WI38 (cell line): ENCODE data around the gene AGBL5.

Source experiments
- H3K4me3 ChIP-seq: 2 replicates; pipeline ENCODE4 v1.5.1; 2011; ENCODE audit warnings: low read depth, mild to moderate bottlenecking, control low read depth, low read length
- TF ChIP-seq, protein P1 (sequence below): IDR thresholded peaks from 2 replicates; pipeline ENCODE4 v1.5.1; 2012; ENCODE audit warnings: low read depth, mild to moderate bottlenecking, control low read depth, low read length

AGBL5 gene

GRCh38 chr2:27069436-27069835, 18.0 kb downstream of the AGBL5 start:
- H3K4me3 ChIP-seq, result peak overlapping the region; percentile 100
- TF ChIP-seq, protein P1, sequence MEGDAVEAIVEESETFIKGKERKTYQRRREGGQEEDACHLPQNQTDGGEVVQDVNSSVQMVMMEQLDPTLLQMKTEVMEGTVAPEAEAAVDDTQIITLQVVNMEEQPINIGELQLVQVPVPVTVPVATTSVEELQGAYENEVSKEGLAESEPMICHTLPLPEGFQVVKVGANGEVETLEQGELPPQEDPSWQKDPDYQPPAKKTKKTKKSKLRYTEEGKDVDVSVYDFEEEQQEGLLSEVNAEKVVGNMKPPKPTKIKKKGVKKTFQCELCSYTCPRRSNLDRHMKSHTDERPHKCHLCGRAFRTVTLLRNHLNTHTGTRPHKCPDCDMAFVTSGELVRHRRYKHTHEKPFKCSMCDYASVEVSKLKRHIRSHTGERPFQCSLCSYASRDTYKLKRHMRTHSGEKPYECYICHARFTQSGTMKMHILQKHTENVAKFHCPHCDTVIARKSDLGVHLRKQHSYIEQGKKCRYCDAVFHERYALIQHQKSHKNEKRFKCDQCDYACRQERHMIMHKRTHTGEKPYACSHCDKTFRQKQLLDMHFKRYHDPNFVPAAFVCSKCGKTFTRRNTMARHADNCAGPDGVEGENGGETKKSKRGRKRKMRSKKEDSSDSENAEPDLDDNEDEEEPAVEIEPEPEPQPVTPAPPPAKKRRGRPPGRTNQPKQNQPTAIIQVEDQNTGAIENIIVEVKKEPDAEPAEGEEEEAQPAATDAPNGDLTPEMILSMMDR, result no peak

- H3K4me3 ChIP-seq, result peak overlapping the region; percentile 100
- TF ChIP-seq, protein P1, result no peak
These were observed 18.6 kb downstream of the AGBL5 start for GRCh38 chr2:27069961-27070618.

DNA sequence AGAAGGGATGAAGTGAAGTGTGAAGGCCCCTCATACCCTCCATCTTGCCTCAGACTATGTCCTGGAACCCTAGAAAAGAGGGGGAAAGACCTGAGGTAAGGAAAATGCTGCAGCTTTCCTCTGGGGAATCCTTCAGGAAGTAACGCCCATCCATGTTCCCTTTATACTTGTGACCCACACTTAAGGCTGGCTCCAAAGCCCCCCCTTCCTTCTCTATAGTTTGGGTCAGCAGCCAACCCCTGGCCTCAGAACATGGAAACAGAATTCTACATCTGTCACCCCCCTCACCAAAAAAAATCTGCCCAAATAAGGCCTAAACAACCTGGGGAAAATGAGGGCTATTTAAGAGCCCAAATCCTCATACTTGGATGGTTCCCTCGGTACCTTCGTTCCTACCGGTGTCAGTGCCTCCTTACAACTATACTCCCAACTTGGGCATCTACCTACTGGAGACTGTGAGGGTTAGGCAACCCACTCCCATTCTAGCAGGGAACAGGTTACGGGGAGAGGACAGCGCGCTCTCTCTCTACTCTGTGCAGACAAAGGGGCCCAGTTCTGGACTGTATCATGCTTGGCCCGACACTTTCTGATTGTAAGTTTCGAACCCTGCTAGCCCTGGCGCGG, 19.3 kb downstream of the AGBL5 start:
- TF ChIP-seq, protein P1, result no peak
- H3K4me3 ChIP-seq, result peak overlapping the region; percentile 100

GRCh38 chr2:27071277-27071989, 20.0 kb downstream of the AGBL5 start, which contains the start of gene OST4:
Gene OST4, minus strand, starts transcription at chr2:27071654.
- TF ChIP-seq, protein P1, result no peak
- H3K4me3 ChIP-seq, result peak within 1 kb of the TSS; percentile 100

DNA sequence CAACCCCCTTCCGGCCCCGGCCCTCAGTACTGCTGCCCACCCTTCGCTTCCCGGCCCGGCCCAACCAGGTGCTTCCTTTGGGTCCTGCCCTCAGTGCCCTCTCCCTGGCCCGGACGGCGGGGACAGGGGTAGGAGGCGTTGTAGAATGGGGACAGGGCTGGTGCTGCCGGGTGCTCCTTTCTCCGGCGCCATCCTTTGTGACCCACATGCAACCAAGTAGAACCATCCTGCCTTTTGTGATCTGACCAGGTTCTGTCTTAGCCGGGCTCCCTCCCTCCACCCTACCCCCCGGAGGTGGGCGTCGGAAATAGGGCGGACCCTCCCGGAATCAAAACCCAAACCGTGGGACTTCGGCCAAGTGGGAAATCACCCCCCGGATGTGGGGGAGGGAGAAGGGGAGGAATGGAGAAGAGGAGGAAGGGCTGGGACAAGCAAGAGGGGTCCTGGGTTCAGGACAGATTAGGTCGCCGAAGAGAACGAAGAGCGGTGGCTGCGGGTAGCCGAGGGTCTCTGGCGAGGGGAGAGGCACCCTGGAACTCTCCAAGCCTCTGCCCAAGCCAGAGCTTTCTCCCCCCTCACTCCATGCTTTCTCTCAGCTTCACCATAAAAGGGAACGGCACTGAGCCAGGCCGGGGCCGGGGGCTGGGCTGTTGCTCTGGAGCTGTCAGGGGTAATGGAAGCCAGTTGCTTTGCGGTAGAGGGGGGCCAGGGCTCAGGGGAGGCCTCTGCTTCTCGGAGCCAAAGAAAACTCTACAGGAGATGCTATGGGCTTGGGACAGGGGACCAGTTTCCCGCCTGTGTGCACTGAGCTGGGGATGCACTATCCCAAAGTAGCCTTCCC, 20.7 kb downstream of the AGBL5 start:
- peak overlapping the region; percentile 64 for H3K4me3 ChIP-seq
- TF ChIP-seq, protein P1, result no peak

- no peak overlapping the region for H3K4me3 ChIP-seq
- TF ChIP-seq, protein P1, result no peak
These were observed 21.5 kb downstream of the AGBL5 start for GRCh38 chr2:27072920-27073319.
